ENCODE results near the gene GPR139.

DNA sequence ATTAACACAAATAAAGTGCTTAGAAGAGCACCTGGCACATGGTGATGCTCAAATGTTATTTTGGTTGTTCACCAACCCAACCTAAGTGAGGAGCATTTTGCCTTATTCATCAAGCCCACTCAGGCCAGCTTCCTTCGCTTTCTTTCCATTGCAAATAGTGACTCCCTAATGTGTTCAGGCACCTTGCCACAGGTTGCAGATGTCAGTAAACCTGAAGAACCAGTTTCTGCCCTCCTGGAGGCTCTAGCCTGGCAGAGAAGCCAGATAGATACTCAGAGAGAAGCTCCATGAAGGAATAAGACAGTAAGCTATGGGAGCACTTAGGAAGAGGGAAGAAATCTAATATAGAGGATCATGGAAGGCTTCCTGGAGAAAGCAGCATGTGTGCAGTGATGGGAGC lies 23.9 kb downstream of the GPR139 start:
- TF ChIP-seq, protein P1, sequence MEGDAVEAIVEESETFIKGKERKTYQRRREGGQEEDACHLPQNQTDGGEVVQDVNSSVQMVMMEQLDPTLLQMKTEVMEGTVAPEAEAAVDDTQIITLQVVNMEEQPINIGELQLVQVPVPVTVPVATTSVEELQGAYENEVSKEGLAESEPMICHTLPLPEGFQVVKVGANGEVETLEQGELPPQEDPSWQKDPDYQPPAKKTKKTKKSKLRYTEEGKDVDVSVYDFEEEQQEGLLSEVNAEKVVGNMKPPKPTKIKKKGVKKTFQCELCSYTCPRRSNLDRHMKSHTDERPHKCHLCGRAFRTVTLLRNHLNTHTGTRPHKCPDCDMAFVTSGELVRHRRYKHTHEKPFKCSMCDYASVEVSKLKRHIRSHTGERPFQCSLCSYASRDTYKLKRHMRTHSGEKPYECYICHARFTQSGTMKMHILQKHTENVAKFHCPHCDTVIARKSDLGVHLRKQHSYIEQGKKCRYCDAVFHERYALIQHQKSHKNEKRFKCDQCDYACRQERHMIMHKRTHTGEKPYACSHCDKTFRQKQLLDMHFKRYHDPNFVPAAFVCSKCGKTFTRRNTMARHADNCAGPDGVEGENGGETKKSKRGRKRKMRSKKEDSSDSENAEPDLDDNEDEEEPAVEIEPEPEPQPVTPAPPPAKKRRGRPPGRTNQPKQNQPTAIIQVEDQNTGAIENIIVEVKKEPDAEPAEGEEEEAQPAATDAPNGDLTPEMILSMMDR (conservative IDR thresholded peaks at IDR 0.05; ENCODE audit: low read depth, low read length): no peak
- no peak for TF ChIP-seq EZH2 (IDR thresholded peaks at IDR 0.05; ENCODE audit: low read length, unreplicated experiment)

All from PC-3 (cell line).